Neural cell (in vitro differentiated cells): ENCODE measurements around the gene PRDX4. TPM values are rescaled to one million over a fixed set of nuclear protein-coding genes. Genes with fewer than 3 reads are reported as not detected.
A peak's percentile ranks its signal among the peaks of the same experiment; 100 is the strongest.

Experiments used
- H2AFZ ChIP-seq: fragments of 200-600, 300-800 bp; sonication (generic), shearing (Covaris generic); 2 replicates; pipeline ENCODE4 v1.6.0; 2014; ENCODE audit warnings: low read depth, mild to moderate bottlenecking, antibody characterized with exemption, low read length, moderate library complexity
- H3F3A ChIP-seq: fragments of 200-600 bp; shearing (Covaris generic); 2 replicates; pipeline ENCODE4 v1.6.1; 2016; ENCODE audit warnings: mild to moderate bottlenecking, moderate library complexity, mixed read lengths, antibody characterized with exemption, low read length; ENCODE audit not compliant: insufficient read depth, poor library complexity, severe bottlenecking
- H3K27ac ChIP-seq: fragments of 200-600, 300-800 bp; sonication (generic), shearing (Covaris generic); 2 replicates; pipeline ENCODE4 v1.5.1; 2014; ENCODE audit warnings: mild to moderate bottlenecking, low read length, moderate library complexity
- H3K27me3 ChIP-seq: fragments of 300-800, 200-600 bp; sonication (generic), shearing (Covaris generic); 2 replicates; pipeline ENCODE4 v1.6.0; 2014; ENCODE audit warnings: mild to moderate bottlenecking, low read depth, low read length, moderate library complexity; ENCODE audit not compliant: insufficient read depth
- H3K36me3 ChIP-seq: fragments of 300-800, 200-600 bp; sonication (generic), shearing (Covaris generic); 2 replicates; pipeline ENCODE4 v1.5.1; 2014; ENCODE audit warnings: mild to moderate bottlenecking, antibody characterized with exemption, low read length, moderate library complexity; ENCODE audit not compliant: insufficient read depth
- H3K4me2 ChIP-seq: fragments of 300-800, 200-600 bp; sonication (generic), shearing (Covaris generic); 2 replicates; pipeline ENCODE4 v1.6.0; 2014; ENCODE audit warnings: mild to moderate bottlenecking, low read length
- H3K4me3 ChIP-seq: fragments of 300-800, 200-600 bp; sonication (generic), shearing (Covaris generic); 2 replicates; pipeline ENCODE4 v1.5.1; 2014; ENCODE audit warnings: mild to moderate bottlenecking, low read length, moderate library complexity
- H3K79me2 ChIP-seq: fragments of 200-600 bp; shearing (Covaris generic); replicated peaks from 2 replicates; pipeline ENCODE4 v1.6.0; 2014; ENCODE audit warnings: mild to moderate bottlenecking, low read length, moderate library complexity; ENCODE audit not compliant: insufficient read depth
- H3K9ac ChIP-seq: fragments of 300-800, 200-600 bp; sonication (generic), shearing (Covaris generic); 2 replicates; pipeline ENCODE4 v1.6.1; 2016; ENCODE audit warnings: mild to moderate bottlenecking, low read length, mixed read lengths
- H3K9me2 ChIP-seq: fragments of 200-600 bp; shearing (Covaris generic); 2 replicates; pipeline ENCODE4 v1.6.1; 2016; ENCODE audit warnings: mild to moderate bottlenecking, low read length, mixed read lengths; ENCODE audit not compliant: insufficient read depth
- H3K9me3 ChIP-seq: fragments of 200-600, 300-800 bp; sonication (generic), shearing (Covaris generic); 2 replicates; pipeline ENCODE4 v1.6.1; 2016; ENCODE audit warnings: mild to moderate bottlenecking, mixed run types, low read length, moderate library complexity, mixed read lengths
- H4K20me1 ChIP-seq: fragments of 200-600 bp; shearing (Covaris generic); 2 replicates; pipeline ENCODE4 v1.6.1; 2016; ENCODE audit warnings: mild to moderate bottlenecking, mixed run types; ENCODE audit not compliant: insufficient read depth
- EP300 ChIP-seq: fragments of 450-650 bp; conservative IDR thresholded peaks from 2 replicates; pipeline ENCODE4 v1.6.1; 2014; ENCODE audit warnings: antibody characterized with exemption, mild to moderate bottlenecking, moderate library complexity; ENCODE audit not compliant: poor library complexity, severe bottlenecking
- EZH2 ChIP-seq: fragments of 200-600, 300-800 bp; shearing (Covaris generic), sonication (generic); IDR thresholded peaks from 2 replicates; pipeline ENCODE4 v1.6.1; 2014; ENCODE audit warnings: antibody characterized with exemption, low read length, borderline replicate concordance, mild to moderate bottlenecking; ENCODE audit not compliant: insufficient read depth, poor library complexity, severe bottlenecking
- MXI1 ChIP-seq: fragments of 450-650 bp; conservative IDR thresholded peaks from 2 replicates; pipeline ENCODE4 v1.6.1; 2014; ENCODE audit warnings: antibody characterized with exemption, mild to moderate bottlenecking; ENCODE audit not compliant: poor library complexity, severe bottlenecking
- POLR2AphosphoS5 ChIP-seq: IDR thresholded peaks from 2 replicates; pipeline ENCODE4 v1.6.1; 2012
- RAD21 ChIP-seq: fragments of 450-650 bp; conservative IDR thresholded peaks from 2 replicates; pipeline ENCODE4 v1.6.1; 2014; ENCODE audit warnings: antibody characterized with exemption, mild to moderate bottlenecking, moderate library complexity
- SMC3 ChIP-seq: fragments of 450-650 bp; conservative IDR thresholded peaks from 2 replicates; pipeline ENCODE4 v1.6.1; 2014; ENCODE audit warnings: antibody characterized with exemption, mild to moderate bottlenecking, moderate library complexity; ENCODE audit not compliant: poor library complexity
- TAF1 ChIP-seq: IDR thresholded peaks from 2 replicates; pipeline ENCODE4 v1.6.1; 2012; ENCODE audit warnings: low read depth
- polyA minus RNA-seq: library from RNA; depleted of rRNA, polyadenylated mRNA; stranded (reverse); fragments of >200 nt; gene quantifications from 2 replicates; pipeline ENCODE4 v1.2.3, GENCODE V29; 2014
- polyA plus RNA-seq: library from polyadenylated mRNA; depleted of rRNA; stranded (reverse); fragments of >200 nt; gene quantifications from 2 replicates; pipeline ENCODE4 v1.2.3, GENCODE V29; 2014
- TF ChIP-seq, protein P1 (sequence below): fragments of 450-650 bp; IDR thresholded peaks from 2 replicates; pipeline ENCODE4 v1.5.1; 2014; ENCODE audit warnings: antibody characterized with exemption, mild to moderate bottlenecking, moderate library complexity; ENCODE audit not compliant: poor library complexity, severe bottlenecking
- TF ChIP-seq, protein P2 (sequence below): IDR thresholded peaks from 2 replicates; pipeline ENCODE4 v1.6.1; 2012; ENCODE audit warnings: borderline replicate concordance

PRDX4 gene
- 75.5 and 83.2 TPM in 2 replicates for polyA plus RNA-seq
- polyA minus RNA-seq, result 26.5 and 29.8 TPM in 2 replicates

DNA sequence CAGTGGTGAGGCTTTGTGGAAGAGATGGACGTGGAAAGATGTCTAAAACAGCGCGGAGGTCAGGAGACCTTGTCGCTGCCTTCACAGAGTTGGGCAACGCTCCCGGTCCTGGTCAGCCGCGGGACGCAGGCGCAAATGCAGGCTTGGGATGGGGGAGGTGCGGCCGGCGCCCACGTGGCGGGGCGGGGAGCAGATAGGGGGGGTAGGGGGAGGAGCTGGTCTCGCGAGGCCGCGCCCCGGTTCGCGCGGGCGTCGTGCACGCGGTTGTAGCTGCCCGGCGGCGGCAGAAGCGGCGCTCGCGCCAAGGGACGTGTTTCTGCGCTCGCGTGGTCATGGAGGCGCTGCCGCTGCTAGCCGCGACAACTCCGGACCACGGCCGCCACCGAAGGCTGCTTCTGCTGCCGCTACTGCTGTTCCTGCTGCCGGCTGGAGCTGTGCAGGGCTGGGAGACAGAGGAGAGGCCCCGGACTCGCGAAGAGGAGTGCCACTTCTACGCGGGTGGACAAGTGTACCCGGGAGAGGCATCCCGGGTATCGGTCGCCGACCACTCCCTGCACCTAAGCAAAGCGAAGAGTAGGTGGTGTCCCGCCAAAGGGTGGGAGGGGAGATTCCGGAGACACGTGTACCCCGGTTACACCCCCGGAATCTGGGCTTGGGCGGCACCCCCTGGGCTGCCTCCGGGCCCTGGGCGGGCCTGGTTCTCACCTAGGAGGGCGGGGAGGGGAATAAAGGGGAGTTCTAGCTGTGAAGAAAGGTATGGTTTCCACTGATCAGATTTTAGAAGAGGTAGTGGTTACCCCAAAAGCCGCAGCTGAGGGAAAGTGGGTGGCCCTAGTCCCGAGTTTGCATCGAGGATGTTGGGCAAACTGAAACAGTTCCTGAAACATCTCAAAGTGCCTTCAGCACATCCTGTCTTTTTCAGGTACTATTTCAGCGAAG, at the start of gene PRDX4:
TSS of gene PRDX4 (plus strand) at position 255 of the 939 bp plus-strand sequence. CDS start at position 333, 78 bp downstream.
- Histone ChIP-seq H3K9me2 (no peaks in the 10 kb centered on the region), H3K9me3 (no peaks in the 10 kb centered on the region), H3K27ac (no peak within 1 kb of the TSS), H3F3A (no peaks in the 10 kb centered on the region), H3K36me3 (no peaks in the 10 kb centered on the region), H3K4me3 (peak within 1 kb of the TSS; percentile 80), H3K79me2 (no peaks in the 10 kb centered on the region), H3K4me2 (peak within 1 kb of the TSS; percentile 51), H3K27me3 (no peaks in the 10 kb centered on the region), H2AFZ (peak within 1 kb of the TSS; percentile 14), H3K9ac (peak within 1 kb of the TSS; percentile 62), H4K20me1 (no peaks in the 10 kb centered on the region)
- TF ChIP-seq TAF1, result no peak
- TF ChIP-seq, protein P1, sequence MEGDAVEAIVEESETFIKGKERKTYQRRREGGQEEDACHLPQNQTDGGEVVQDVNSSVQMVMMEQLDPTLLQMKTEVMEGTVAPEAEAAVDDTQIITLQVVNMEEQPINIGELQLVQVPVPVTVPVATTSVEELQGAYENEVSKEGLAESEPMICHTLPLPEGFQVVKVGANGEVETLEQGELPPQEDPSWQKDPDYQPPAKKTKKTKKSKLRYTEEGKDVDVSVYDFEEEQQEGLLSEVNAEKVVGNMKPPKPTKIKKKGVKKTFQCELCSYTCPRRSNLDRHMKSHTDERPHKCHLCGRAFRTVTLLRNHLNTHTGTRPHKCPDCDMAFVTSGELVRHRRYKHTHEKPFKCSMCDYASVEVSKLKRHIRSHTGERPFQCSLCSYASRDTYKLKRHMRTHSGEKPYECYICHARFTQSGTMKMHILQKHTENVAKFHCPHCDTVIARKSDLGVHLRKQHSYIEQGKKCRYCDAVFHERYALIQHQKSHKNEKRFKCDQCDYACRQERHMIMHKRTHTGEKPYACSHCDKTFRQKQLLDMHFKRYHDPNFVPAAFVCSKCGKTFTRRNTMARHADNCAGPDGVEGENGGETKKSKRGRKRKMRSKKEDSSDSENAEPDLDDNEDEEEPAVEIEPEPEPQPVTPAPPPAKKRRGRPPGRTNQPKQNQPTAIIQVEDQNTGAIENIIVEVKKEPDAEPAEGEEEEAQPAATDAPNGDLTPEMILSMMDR, result peak; percentile 33
- peak; percentile 28 for TF ChIP-seq POLR2AphosphoS5
- TF ChIP-seq EP300, result no peak
- peak; percentile 8 for TF ChIP-seq RAD21
- no peak for TF ChIP-seq SMC3
- no peak for TF ChIP-seq EZH2
- peak; percentile 58 for TF ChIP-seq MXI1
- TF ChIP-seq, protein P2, sequence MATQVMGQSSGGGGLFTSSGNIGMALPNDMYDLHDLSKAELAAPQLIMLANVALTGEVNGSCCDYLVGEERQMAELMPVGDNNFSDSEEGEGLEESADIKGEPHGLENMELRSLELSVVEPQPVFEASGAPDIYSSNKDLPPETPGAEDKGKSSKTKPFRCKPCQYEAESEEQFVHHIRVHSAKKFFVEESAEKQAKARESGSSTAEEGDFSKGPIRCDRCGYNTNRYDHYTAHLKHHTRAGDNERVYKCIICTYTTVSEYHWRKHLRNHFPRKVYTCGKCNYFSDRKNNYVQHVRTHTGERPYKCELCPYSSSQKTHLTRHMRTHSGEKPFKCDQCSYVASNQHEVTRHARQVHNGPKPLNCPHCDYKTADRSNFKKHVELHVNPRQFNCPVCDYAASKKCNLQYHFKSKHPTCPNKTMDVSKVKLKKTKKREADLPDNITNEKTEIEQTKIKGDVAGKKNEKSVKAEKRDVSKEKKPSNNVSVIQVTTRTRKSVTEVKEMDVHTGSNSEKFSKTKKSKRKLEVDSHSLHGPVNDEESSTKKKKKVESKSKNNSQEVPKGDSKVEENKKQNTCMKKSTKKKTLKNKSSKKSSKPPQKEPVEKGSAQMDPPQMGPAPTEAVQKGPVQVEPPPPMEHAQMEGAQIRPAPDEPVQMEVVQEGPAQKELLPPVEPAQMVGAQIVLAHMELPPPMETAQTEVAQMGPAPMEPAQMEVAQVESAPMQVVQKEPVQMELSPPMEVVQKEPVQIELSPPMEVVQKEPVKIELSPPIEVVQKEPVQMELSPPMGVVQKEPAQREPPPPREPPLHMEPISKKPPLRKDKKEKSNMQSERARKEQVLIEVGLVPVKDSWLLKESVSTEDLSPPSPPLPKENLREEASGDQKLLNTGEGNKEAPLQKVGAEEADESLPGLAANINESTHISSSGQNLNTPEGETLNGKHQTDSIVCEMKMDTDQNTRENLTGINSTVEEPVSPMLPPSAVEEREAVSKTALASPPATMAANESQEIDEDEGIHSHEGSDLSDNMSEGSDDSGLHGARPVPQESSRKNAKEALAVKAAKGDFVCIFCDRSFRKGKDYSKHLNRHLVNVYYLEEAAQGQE, result no peak

DNA sequence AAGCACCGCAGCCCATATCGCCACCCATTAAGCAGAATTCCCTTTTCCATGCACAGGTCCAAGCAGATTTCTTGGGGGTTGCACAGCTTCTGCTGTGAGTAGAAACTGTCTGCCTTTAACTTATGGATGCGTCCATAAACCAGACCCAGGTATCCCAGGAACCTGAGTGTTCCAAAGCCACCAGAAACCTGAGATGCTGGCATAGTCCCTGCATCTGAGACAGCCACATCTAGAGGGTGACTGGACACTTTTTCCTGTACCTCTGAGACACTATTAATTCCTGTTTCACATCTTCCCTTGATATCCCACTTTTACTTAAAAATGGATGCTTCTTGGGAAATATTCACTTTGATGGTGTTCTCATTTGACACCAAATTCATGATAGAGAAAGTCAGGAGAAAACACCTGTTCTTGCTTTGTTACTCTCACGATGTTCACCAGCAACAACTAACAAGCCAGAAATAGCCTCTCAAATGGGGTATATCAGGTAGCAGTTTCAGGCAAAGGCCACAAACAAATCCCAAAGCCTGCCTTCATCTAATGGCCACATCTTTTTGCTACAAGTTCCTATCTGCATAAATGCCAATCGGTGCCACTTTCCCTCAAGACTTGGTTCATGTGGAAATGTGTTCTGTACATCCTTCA, 45.5 kb upstream of the PRDX4 start:
- H3K4me3 ChIP-seq, result no peak overlapping the region
- H4K20me1 ChIP-seq, result no peaks in the 10 kb centered on the region
- no peaks in the 10 kb centered on the region for H3K36me3 ChIP-seq
- H3K27ac ChIP-seq, result no peak overlapping the region
- no peaks in the 10 kb centered on the region for H3K79me2 ChIP-seq
- H3K9ac ChIP-seq, result no peak overlapping the region
- H3K27me3 ChIP-seq, result no peaks in the 10 kb centered on the region
- no peaks in the 10 kb centered on the region for H3K9me2 ChIP-seq
- H3K9me3 ChIP-seq, result no peaks in the 10 kb centered on the region
- no peak overlapping the region for H3K4me2 ChIP-seq
- TF ChIP-seq RAD21, result no peak
- no peak for TF ChIP-seq EZH2
- TF ChIP-seq, protein P1, result no peak
- TF ChIP-seq POLR2AphosphoS5, result no peak
- no peak for TF ChIP-seq TAF1
- no peak for TF ChIP-seq EP300
- no peaks in the 10 kb centered on the region for H3F3A ChIP-seq
- H2AFZ ChIP-seq, result no peak overlapping the region
